DND-41 (cell line): ENCODE results near the gene CCDC74B.
"Not testable (repeated sequence)": the region's sequence is repeated elsewhere in the genome, so short reads cannot be mapped to it uniquely, and the experiment has no call there.

Experiments
- CTCF ChIP-seq: IDR thresholded peaks from 2 replicates; pipeline ENCODE4 v1.5.1; 2012; ENCODE audit warnings: borderline replicate concordance, low read length, moderate library complexity, mild to moderate bottlenecking; ENCODE audit not compliant: poor library complexity, severe bottlenecking; ENCODE audit errors: extremely low read depth
- EZH2 ChIP-seq: IDR thresholded peaks from 3 replicates; pipeline ENCODE4 v1.6.1; 2012; ENCODE audit warnings: borderline replicate concordance, low read depth, mild to moderate bottlenecking, moderate library complexity, low read length, inconsistent platforms; ENCODE audit not compliant: severe bottlenecking

- TF ChIP-seq CTCF, EZH2: not testable (repeated sequence)
Observed at GRCh38 chr2:130137118-130137517, 7.8 kb downstream of the CCDC74B start.
